GM12801 (cell line): ENCODE data around the gene TSHR.

Experiments used
- CTCF ChIP-seq: IDR thresholded peaks from one replicate; pipeline ENCODE4 v1.5.1; 2011; ENCODE audit warnings: control low read depth; ENCODE audit not compliant: insufficient read length; ENCODE audit errors: extremely low read depth

TSHR gene

GRCh38 chr14:81105961-81106360 is 150.5 kb downstream of the TSHR start:
- no peak for TF ChIP-seq CTCF

- TF ChIP-seq CTCF = no peak
Observed at GRCh38 chr14:81110186-81110585, 154.8 kb downstream of the TSHR start.

- no peak for TF ChIP-seq CTCF
Observed at GRCh38 chr14:81113176-81113575, 157.8 kb downstream of the TSHR start.

GRCh38 chr14:81120501-81120900 is 165.1 kb downstream of the TSHR start:
- no peak for TF ChIP-seq CTCF

GRCh38 chr14:81122326-81122725 is 166.9 kb downstream of the TSHR start:
- TF ChIP-seq CTCF = no peak

GRCh38 chr14:81123811-81124210 is 168.4 kb downstream of the TSHR start:
- no peak for TF ChIP-seq CTCF

- no peak for TF ChIP-seq CTCF
Observed at GRCh38 chr14:81125536-81125935, 170.1 kb downstream of the TSHR start.

GRCh38 chr14:81127785-81128184 is 172.4 kb downstream of the TSHR start:
- TF ChIP-seq CTCF = no peak
